ENCODE measurements around the gene LRGUK.
"Not testable (repeated sequence)": the region's sequence is repeated elsewhere in the genome, so short reads cannot be mapped to it uniquely, and the experiment has no call there.

Gene LRGUK

DNA sequence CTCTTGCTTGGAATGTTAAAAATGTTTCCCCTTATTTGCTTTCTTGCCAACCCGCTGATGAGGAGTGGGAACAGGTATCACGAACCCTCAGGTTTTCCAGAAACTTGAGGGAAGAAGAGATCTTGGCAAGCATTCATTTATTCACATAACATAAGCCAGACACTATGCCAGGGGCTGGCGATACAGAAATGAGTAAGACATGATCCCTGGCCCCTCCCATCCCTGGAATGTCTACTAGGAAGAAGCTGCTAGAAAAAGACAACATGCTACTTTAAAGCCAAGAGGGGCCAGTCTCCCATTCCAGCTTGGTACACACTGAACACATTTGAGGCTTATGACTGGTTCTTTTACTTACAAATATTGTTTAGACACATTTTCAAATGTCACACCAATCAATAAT is 163.1 kb downstream of the LRGUK start:
- H3K9ac ChIP-seq (ENCODE audit: low read depth, low read length, poor library complexity, severe bottlenecking), result no peak overlapping the region
- no peak overlapping the region for H3K4me3 ChIP-seq (ENCODE audit: low read length, poor library complexity, severe bottlenecking)
- H3K27me3 ChIP-seq (ENCODE audit: insufficient read depth, low read length, poor library complexity, severe bottlenecking), result no peaks in the 10 kb centered on the region
- no peaks in the 10 kb centered on the region for H3K4me1 ChIP-seq (ENCODE audit: insufficient read depth, low read length, poor library complexity, severe bottlenecking)
- no peaks in the 10 kb centered on the region for H3K79me2 ChIP-seq (ENCODE audit: insufficient read depth, low read length)
- peaks cover 12% of the 10 kb centered on the region; the same call in 1 of the 2 replicates for H3K36me3 ChIP-seq (ENCODE audit: insufficient read depth, low read length)
- H2AFZ ChIP-seq (ENCODE audit: low read length), result no peak overlapping the region
- no peak overlapping the region for H3K4me2 ChIP-seq (ENCODE audit: low read depth, low read length, poor library complexity, severe bottlenecking)
- TF ChIP-seq EZH2phosphoT487 (IDR thresholded peaks at IDR 0.05; ENCODE audit: borderline replicate concordance), result no peak
- TF ChIP-seq, protein P1, sequence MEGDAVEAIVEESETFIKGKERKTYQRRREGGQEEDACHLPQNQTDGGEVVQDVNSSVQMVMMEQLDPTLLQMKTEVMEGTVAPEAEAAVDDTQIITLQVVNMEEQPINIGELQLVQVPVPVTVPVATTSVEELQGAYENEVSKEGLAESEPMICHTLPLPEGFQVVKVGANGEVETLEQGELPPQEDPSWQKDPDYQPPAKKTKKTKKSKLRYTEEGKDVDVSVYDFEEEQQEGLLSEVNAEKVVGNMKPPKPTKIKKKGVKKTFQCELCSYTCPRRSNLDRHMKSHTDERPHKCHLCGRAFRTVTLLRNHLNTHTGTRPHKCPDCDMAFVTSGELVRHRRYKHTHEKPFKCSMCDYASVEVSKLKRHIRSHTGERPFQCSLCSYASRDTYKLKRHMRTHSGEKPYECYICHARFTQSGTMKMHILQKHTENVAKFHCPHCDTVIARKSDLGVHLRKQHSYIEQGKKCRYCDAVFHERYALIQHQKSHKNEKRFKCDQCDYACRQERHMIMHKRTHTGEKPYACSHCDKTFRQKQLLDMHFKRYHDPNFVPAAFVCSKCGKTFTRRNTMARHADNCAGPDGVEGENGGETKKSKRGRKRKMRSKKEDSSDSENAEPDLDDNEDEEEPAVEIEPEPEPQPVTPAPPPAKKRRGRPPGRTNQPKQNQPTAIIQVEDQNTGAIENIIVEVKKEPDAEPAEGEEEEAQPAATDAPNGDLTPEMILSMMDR (conservative IDR thresholded peaks at IDR 0.05; ENCODE audit: low read length), result no peak
- H3K9me2 ChIP-seq (replicated peaks; ENCODE audit: low read depth, low read length), result no peaks in the 10 kb centered on the region
- no peaks in the 10 kb centered on the region for H3F3A ChIP-seq (ENCODE audit: low read depth)
- H4K20me1 ChIP-seq (ENCODE audit: insufficient read depth, low read length, poor library complexity, severe bottlenecking), result no peaks in the 10 kb centered on the region
- H3K9me3 ChIP-seq (ENCODE audit: insufficient read depth, low read depth, low read length), result no peaks in the 10 kb centered on the region

DNA sequence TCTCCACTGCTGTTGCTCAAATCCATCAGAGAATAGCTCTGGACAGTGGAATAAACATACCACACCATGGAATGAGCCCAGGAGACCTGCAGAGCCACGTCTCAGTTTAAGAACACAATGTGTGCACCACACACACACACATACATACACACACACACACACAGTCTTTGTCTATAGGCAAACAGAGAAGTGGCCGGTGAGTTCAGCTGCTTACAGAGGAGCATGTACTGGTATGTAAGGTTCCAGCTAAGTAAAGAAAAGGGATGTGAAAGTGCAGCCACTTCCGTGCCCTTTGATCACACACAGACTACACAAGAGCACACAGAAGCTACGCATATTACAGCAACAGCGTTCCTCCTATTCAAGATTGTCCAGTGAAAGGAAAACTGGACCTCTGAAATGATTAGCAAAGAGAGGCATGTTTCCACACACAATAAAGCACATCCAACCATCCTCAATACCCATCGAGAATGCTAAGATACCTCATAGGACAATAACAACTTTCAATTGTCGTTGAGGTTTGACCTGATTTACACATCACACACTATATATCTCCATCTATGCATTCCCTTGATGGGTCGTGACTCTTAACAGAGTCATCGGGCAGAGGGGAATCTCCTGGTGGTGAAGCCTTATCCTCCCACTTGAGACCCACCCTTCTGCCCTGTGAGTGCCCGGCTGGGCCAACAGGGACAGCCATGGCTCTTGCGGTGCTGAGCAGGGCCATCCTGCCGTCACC is 166.0 kb downstream of the LRGUK start:
- H3K4me2 ChIP-seq (ENCODE audit: low read depth, low read length, poor library complexity, severe bottlenecking), result no peak overlapping the region
- no peak overlapping the region for H2AFZ ChIP-seq (ENCODE audit: low read length)
- H3K4me1 ChIP-seq (ENCODE audit: insufficient read depth, low read length, poor library complexity, severe bottlenecking), result no peaks in the 10 kb centered on the region
- H4K20me1 ChIP-seq (ENCODE audit: insufficient read depth, low read length, poor library complexity, severe bottlenecking), result no peaks in the 10 kb centered on the region
- H3K79me2 ChIP-seq (ENCODE audit: insufficient read depth, low read length), result no peaks in the 10 kb centered on the region
- no peak overlapping the region for H3K9ac ChIP-seq (ENCODE audit: low read depth, low read length, poor library complexity, severe bottlenecking)
- no peaks in the 10 kb centered on the region for H3K27me3 ChIP-seq (ENCODE audit: insufficient read depth, low read length, poor library complexity, severe bottlenecking)
- H3K36me3 ChIP-seq (ENCODE audit: insufficient read depth, low read length), result peaks cover 15% of the 10 kb centered on the region; the same call in 1 of the 2 replicates
- no peak for TF ChIP-seq EZH2phosphoT487 (IDR thresholded peaks at IDR 0.05; ENCODE audit: borderline replicate concordance)
- H3K9me3 ChIP-seq (ENCODE audit: insufficient read depth, low read depth, low read length), result no peaks in the 10 kb centered on the region
- no peaks in the 10 kb centered on the region for H3F3A ChIP-seq (ENCODE audit: low read depth)
- no peaks in the 10 kb centered on the region for H3K9me2 ChIP-seq (replicated peaks; ENCODE audit: low read depth, low read length)
- H3K4me3 ChIP-seq (ENCODE audit: low read length, poor library complexity, severe bottlenecking), result no peak overlapping the region

DNA sequence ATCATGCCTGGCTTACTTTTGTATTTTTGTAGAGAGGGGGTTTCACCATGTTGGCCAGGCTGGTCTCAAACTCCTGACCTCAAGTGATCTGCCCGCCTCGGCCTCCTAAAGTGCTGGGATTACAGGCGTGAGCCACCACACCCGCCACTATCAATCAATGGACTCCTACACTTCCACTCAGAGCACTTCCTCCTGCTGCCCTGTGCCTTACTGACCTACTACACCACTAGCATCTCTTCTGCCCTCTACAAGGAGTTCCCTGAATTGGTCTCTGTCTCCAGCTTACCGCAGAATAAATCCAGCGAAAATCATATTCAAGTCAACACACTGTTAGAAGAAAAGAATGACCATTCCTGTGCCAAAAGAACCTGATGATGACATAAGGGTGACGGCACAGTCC is 168.8 kb downstream of the LRGUK start:
- not testable (repeated sequence) for H3K9me3 ChIP-seq (ENCODE audit: insufficient read depth, low read depth, low read length); H3K4me2 ChIP-seq (ENCODE audit: low read depth, low read length, poor library complexity, severe bottlenecking); H3K9ac ChIP-seq (ENCODE audit: low read depth, low read length, poor library complexity, severe bottlenecking); H3K4me3 ChIP-seq (ENCODE audit: low read length, poor library complexity, severe bottlenecking); H3F3A ChIP-seq (ENCODE audit: low read depth); H3K4me1 ChIP-seq (ENCODE audit: insufficient read depth, low read length, poor library complexity, severe bottlenecking); H3K79me2 ChIP-seq (ENCODE audit: insufficient read depth, low read length); H2AFZ ChIP-seq (ENCODE audit: low read length); H3K27me3 ChIP-seq (ENCODE audit: insufficient read depth, low read length, poor library complexity, severe bottlenecking); H3K9me2 ChIP-seq (replicated peaks; ENCODE audit: low read depth, low read length); H4K20me1 ChIP-seq (ENCODE audit: insufficient read depth, low read length, poor library complexity, severe bottlenecking)
- peaks cover 40% of the 10 kb centered on the region for H3K36me3 ChIP-seq (ENCODE audit: insufficient read depth, low read length)

DNA sequence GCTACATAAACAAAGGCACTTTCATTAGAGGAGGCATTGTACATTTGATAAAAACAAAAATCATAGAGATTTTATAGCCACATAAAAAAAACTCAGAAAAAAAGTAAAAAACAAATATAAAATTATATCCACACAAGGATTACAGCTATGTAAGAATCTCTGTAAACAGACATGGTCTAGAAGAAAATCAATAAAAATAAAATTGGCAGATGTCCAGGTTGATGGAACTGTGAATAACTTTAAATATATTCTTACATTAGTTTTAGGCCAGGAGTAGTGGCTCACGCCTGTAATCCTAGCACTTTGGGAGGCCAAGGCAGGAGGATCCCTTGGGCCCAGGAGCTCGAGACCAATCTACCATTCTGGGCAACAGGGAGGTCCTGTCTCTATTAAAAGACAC is 170.3 kb downstream of the LRGUK start:
- Histone ChIP-seq H2AFZ (ENCODE audit: low read length) (no peak overlapping the region), H3K4me2 (ENCODE audit: low read depth, low read length, poor library complexity, severe bottlenecking) (no peak overlapping the region), H4K20me1 (ENCODE audit: insufficient read depth, low read length, poor library complexity, severe bottlenecking) (no peaks in the 10 kb centered on the region), H3K9me2 (replicated peaks; ENCODE audit: low read depth, low read length) (no peaks in the 10 kb centered on the region), H3K79me2 (ENCODE audit: insufficient read depth, low read length) (no peaks in the 10 kb centered on the region), H3K4me3 (ENCODE audit: low read length, poor library complexity, severe bottlenecking) (no peak overlapping the region), H3K36me3 (ENCODE audit: insufficient read depth, low read length) (peaks cover 50% of the 10 kb centered on the region), H3F3A (ENCODE audit: low read depth) (no peaks in the 10 kb centered on the region), H3K27me3 (ENCODE audit: insufficient read depth, low read length, poor library complexity, severe bottlenecking) (no peaks in the 10 kb centered on the region), H3K9ac (ENCODE audit: low read depth, low read length, poor library complexity, severe bottlenecking) (no peak overlapping the region), H3K9me3 (ENCODE audit: insufficient read depth, low read depth, low read length) (no peaks in the 10 kb centered on the region), H3K4me1 (ENCODE audit: insufficient read depth, low read length, poor library complexity, severe bottlenecking) (no peaks in the 10 kb centered on the region)
- no peak for TF ChIP-seq EZH2phosphoT487 (IDR thresholded peaks at IDR 0.05; ENCODE audit: borderline replicate concordance)
- TF ChIP-seq, protein P1 (conservative IDR thresholded peaks at IDR 0.05; ENCODE audit: low read length), result no peak
